HL-60 (cell line): Measurements from ENCODE around the gene MOCOS.

ENCODE experiments used
- CTCF ChIP-seq: IDR thresholded peaks from one replicate; pipeline ENCODE4 v1.5.1; 2011; ENCODE audit warnings: low read length, control low read depth, inconsistent platforms; ENCODE audit not compliant: insufficient read depth
- POLR2AphosphoS5 ChIP-seq: IDR thresholded peaks from 2 replicates; pipeline ENCODE4 v1.6.1; 2012; ENCODE audit warnings: low read depth
- REST ChIP-seq: IDR thresholded peaks from 2 replicates; pipeline ENCODE4 v1.6.1; 2012; ENCODE audit warnings: low read depth; ENCODE audit not compliant: insufficient replicate concordance
- SPI1 ChIP-seq: IDR thresholded peaks from 2 replicates; pipeline ENCODE4 v1.6.1; 2012; ENCODE audit warnings: low read depth, mild to moderate bottlenecking, borderline replicate concordance

DNA sequence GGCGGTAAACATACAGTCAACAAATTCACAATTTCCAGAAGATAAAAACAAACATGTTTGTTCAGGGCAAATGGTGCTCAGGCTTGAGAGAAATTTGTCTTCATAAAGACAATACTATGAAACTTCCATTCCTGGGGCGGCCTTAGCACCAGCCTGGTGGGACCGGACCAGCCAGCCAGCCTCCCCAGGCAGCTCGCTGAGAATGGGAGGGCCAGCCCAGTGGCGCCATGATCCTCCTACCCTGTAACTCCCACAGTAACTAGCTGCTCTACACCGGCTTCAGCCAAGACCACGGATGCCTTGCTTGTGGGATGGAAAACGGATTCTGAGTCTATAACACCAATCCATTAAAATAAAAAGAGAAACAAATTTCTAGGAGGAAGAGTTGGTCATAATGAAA is 86.0 kb downstream of the MOCOS start:
- TF ChIP-seq POLR2AphosphoS5 (no peak), CTCF (no peak), REST (no peak), SPI1 (no peak)
